Activated CD8-positive, alpha-beta memory T cell treated with anti-CD3 and anti-CD28 coated beads, Interleukin-2, amount 10 ng/mL, durations not matched to agents 7 days and 5 days (primary cell): ENCODE measurements around the gene DNPH1. TPM values are rescaled to one million over a fixed set of nuclear protein-coding genes. Genes with fewer than 3 reads are reported as not detected.

Experiments used
- ATAC-seq: fragments of 150-1000 bp; cut with Tn5 transposase; one replicate; pipeline ENCODE4 v1.10.0; 2021; ENCODE audit warnings: moderate library complexity
- CTCF ChIA-PET: fragments of 350-600 bp; sonication (Branson Sonifier 250); formaldehyde crosslinking; loops from one replicate; lab custom pipeline; 2021; ENCODE audit warnings: antibody characterized with exemption; lab: Charles Lee
- DNase-seq: peaks from one replicate; pipeline ENCODE4 v3.0.0-alpha.2; 2020
- H3K27ac Mint-ChIP-seq: one replicate; pipeline ENCODE4 v1.8.0; 2021; ENCODE audit warnings: mild to moderate bottlenecking, mixed read lengths
- H3K27me3 Mint-ChIP-seq: one replicate; pipeline ENCODE4 v1.8.0; 2021; ENCODE audit warnings: mixed read lengths
- H3K36me3 Mint-ChIP-seq: one replicate; pipeline ENCODE4 v1.8.0; 2021; ENCODE audit warnings: mild to moderate bottlenecking, mixed read lengths
- H3K4me1 Mint-ChIP-seq: one replicate; pipeline ENCODE4 v1.8.0; 2021; ENCODE audit warnings: mixed read lengths
- H3K4me3 Mint-ChIP-seq: one replicate; pipeline ENCODE4 v1.8.0; 2021; ENCODE audit warnings: mild to moderate bottlenecking, moderate library complexity, mixed read lengths
- H3K9me3 Mint-ChIP-seq: one replicate; pipeline ENCODE4 v1.8.0; 2022; ENCODE audit warnings: low read depth, mixed read lengths
- total RNA-seq, 2 experiments: library from RNA; stranded (reverse); gene quantifications; one replicate each; pipeline ENCODE4 v1.2.3, GENCODE V29; 2021

Gene DNPH1
- total RNA-seq, 2 experiments from 2014 or later: 54.0 to 60.0 TPM

DNA sequence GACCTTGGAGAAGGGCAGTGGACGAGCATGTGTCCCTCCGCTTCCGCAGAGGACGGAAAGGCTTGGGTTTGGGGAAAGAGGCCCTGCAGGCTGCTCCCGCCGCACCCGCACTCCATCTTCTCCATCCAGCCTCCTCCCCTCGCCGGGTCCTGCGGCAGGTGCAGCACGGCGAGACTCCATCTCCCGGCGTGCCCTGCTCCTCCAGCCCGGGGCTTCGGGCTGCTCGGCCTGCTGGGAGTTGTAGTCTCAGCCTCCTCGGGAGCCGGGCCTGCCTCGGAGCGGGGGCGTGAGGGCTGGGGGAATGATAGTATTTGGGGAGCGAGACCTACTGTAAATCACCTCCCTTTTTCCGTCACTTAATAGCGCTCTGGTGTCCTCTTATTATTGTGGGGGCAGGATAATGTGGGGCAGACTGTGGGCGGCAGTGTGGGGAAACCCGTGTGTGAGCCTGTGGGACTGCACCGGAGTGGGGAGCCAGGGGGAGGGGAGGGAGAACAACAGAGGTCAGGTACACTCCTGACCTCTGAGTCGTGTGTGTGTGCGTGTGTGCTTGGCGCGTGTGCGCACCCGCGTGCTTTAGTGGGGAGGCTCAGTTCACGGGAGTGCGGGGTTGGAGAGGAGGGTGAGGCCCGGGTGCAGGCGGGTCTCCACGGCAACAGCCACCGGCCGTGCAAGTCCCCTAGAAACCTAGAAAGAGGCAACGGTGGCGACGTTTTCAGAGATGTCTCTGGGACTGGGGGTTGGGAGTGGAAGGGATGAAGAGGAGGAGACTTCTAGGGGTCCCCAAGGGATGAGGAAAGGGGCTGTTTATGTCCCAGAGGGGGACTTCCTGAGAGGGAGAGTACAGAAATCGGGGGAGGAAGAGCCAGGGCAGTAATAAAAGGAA lies 18.1 kb upstream of the DNPH1 start:
- Mint-ChIP-seq H3K36me3 (no peaks in the 10 kb centered on the region), H3K27me3 (peaks cover 20% of the 10 kb centered on the region), H3K4me1 (peaks cover 25% of the 10 kb centered on the region), H3K4me3 (peak overlapping the region; percentile 74), H3K27ac (peak overlapping the region; percentile 66), H3K9me3 (no peaks in the 10 kb centered on the region)
- peak; percentile 99 for ATAC-seq
- CTCF ChIA-PET: interaction anchor here (1.0 to 4.6 kb wide), 3 partner anchors 11 to 259 kb away, joined by 4 to 27 read pairs (median 5); partner anchors contain the start of gene DNPH1
- DNase-seq: peak; percentile 91

DNA sequence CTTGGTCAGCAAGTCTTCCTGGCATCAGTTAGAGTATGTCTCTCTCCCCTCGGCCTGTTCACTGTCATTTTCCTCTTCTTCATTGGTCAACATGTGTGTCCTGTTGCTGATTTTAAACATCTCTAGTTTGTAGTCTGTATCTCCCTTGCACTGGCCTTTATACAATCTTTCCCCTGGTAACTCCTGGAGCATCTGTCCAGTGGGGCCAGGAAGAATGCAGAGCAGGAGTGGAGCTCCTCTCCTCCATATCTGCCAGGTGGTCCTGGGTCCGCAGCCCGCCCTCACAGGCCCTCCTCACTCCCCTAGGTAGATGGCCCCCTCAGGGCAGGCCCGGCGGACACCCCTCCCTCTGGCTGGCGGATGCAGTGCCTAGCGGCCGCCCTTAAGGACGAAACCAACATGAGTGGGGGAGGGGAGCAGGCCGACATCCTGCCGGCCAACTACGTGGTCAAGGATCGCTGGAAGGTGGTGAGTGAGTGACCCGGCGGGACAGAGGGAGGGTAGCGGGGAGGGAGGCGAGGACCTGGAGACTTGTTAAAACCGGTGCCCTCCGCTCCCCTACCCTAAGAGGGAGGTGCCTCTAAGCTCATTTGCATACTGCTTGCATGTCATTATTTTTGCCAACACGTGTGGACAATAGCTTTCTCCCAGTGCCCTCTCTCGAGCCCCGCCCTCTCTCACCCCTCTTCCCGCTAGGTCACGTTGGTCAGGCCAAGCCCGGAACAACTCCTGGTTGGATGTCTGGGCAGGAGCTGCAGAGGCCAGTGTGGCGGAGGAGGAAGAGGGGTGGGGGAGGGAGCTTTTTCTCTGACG lies 17.2 kb upstream of the DNPH1 start:
- no peak overlapping the region for H3K27ac Mint-ChIP-seq
- H3K27me3 Mint-ChIP-seq: peaks cover 22% of the 10 kb centered on the region
- H3K9me3 Mint-ChIP-seq: no peaks in the 10 kb centered on the region
- peaks cover 25% of the 10 kb centered on the region for H3K4me1 Mint-ChIP-seq
- no peaks in the 10 kb centered on the region for H3K36me3 Mint-ChIP-seq
- CTCF ChIA-PET: interaction anchor here (0.8 to 4.6 kb wide), 3 partner anchors 12 to 260 kb away, joined by 3 to 27 read pairs (median 4); partner anchors contain the start of gene DNPH1
- DNase-seq (no peak), ATAC-seq (peak; percentile 32)
- H3K4me3 Mint-ChIP-seq: peak overlapping the region; percentile 74

DNA sequence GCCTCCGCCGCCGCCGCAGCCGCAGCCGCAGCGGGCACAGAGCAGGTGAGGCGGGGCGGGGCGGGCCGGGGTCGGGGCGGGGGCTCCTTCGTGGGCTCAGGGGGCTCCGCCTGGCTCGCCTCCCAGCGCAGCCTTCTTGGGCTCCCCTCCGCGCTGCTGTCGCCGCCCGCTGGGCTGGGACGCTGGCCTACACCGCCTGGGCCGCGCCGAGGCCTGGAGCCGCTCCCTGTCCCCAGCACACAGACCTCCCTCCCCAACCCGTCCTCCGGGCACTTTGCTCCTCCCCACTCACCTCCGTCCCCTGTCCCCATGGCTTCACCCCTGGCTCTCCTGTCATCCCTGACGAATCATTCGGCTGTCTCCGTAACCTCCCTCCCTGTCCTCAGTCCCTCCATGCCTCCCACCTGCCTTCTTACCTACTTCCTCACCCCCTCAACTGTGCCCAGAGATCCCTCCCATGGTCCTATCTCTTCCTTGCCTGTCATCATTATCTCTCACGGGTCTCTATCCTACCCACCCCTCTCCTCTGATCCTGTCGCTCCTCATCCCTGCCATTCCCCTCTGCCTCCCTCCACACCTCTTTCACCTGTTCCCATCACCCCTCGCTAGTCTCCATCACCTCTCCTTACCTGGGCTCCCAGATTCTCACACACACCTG lies 14.5 kb upstream of the DNPH1 start:
- H3K27ac Mint-ChIP-seq: no peak overlapping the region
- H3K36me3 Mint-ChIP-seq: no peaks in the 10 kb centered on the region
- ATAC-seq: no peak
- peaks cover 3% of the 10 kb centered on the region for H3K9me3 Mint-ChIP-seq
- H3K4me1 Mint-ChIP-seq: peaks cover 21% of the 10 kb centered on the region
- peaks cover 28% of the 10 kb centered on the region for H3K27me3 Mint-ChIP-seq
- H3K4me3 Mint-ChIP-seq: no peak overlapping the region
- DNase-seq: no peak
- CTCF ChIA-PET: interaction anchor here (5.2 kb wide), 1 partner anchor 14 kb away, joined by 30 read pairs; the partner anchor contains the start of gene DNPH1

DNA sequence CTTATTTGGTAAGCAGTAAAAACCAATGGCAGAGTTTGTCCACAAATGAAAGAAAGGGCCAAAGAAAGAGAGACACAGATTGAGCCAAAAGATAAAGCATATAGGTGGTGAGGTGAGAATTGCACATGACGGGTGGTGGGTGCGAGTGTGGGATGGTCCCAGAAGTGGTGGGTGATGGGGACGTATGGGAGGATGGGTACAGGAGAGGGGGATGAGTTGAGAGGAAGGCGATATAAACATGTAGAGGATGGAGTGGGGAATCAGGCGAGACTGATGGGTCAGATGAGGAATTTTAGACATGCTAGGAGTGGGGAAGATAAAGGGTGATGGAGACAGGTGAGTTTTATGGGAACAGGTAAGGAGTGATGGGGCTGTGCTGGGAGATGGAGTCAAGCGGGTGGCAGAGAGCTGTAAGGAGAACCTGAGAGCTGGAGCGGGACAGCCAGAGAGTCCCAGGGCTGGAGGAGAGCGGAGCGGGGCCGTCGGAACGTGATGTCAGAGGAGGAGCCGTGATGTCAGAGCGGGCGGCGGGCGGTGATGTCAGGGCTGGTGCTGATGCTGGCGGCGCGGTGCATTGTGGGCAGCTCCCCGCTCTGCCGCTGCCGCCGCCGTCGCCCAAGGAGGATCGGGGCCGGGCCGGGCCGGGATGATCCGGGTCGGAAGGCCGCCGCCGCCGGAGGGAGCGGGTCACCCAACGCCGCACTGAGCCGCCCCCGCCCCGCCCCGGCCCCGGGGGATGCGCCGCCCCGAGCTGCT lies 13.8 kb upstream of the DNPH1 start, which contains the start of gene TTBK1:
Gene TTBK1 (plus strand): TSS at position 574 of the 756 bp plus-strand sequence. CDS start 3,180 bp downstream, outside the sequence.
- H3K9me3 Mint-ChIP-seq: peaks cover 3% of the 10 kb centered on the region
- DNase-seq (no peak), ATAC-seq (no peak)
- peaks cover 33% of the 10 kb centered on the region for H3K27me3 Mint-ChIP-seq
- no peak within 1 kb of the TSS for H3K27ac Mint-ChIP-seq
- H3K4me1 Mint-ChIP-seq: peaks cover 21% of the 10 kb centered on the region
- H3K4me3 Mint-ChIP-seq: no peak within 1 kb of the TSS
- no peaks in the 10 kb centered on the region for H3K36me3 Mint-ChIP-seq
- CTCF ChIA-PET: interaction anchor here (5.2 kb wide), 1 partner anchor 13 kb away, joined by 30 read pairs; the partner anchor contains the start of gene DNPH1

DNA sequence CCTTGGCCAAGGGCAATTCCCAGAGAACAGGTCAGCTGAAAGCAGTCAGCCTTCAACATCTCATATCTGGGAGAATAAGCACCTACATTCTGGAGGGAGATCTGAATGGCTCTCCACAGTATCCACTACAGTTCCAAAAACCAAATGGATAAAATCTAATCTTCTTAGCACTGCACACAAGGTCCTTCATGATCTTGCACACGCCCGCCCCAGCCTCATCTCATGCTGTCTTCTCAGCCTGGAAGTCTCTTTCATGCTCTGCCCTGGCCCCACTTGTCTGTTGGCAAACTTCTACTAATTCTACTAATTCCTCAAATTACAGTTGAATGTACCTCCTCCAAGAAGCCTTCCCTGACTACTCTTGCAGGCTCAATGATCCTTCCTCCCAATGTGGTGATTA lies 12.2 kb upstream of the DNPH1 start:
- no peak for ATAC-seq
- Mint-ChIP-seq H3K9me3 (peaks cover 3% of the 10 kb centered on the region), H3K27me3 (peaks cover 38% of the 10 kb centered on the region), H3K4me1 (peaks cover 10% of the 10 kb centered on the region), H3K27ac (no peak overlapping the region), H3K4me3 (no peak overlapping the region), H3K36me3 (no peaks in the 10 kb centered on the region)
- CTCF ChIA-PET: interaction anchor here (5.2 kb wide), 1 partner anchor 12 kb away, joined by 30 read pairs; the partner anchor contains the start of gene DNPH1
- no peak for DNase-seq

DNA sequence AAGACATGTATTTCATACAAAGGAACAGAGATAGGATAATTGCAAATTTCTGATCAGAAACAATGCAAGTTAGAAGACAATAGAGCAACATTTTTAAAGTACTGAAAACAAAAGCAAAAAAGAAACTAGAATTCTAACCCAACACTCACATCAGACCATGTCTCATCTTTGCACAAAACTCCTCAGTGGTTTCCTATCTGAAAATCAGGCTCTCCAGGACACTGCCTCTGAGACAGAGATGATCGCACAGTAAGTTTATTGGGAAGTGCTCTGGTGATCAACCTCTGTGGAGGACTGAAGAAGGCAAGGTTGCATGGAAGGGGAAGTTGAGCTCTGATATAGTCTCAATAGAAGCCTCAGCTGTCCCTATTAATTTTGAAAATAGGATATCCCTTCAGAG lies 11.7 kb upstream of the DNPH1 start:
- Mint-ChIP-seq H3K27me3 (peaks cover 41% of the 10 kb centered on the region), H3K36me3 (no peaks in the 10 kb centered on the region), H3K27ac (no peak overlapping the region), H3K4me3 (no peak overlapping the region), H3K4me1 (peaks cover 7% of the 10 kb centered on the region), H3K9me3 (peaks cover 3% of the 10 kb centered on the region)
- CTCF ChIA-PET: interaction anchor here (5.2 kb wide), 1 partner anchor 11 kb away, joined by 30 read pairs; the partner anchor contains the start of gene DNPH1
- no peak for DNase-seq
- peak; percentile 37 for ATAC-seq

DNA sequence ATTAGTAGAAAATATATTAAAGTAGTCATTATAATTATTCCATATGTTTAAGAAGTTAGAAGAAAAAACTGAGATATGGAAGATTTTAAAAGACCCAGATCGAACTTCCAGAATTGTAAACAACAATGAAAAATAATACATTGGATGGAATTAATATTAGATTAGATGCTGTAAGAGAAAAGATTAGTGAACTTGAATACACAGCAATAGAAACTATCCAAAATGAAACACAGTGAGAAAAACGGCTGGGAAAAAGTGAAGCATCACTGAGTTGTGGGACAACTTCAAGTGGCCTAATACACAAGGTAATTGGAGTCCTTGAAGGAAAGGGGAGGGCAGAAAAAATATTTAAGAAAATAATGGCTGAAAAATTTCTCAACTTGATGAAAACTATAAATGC lies 9.8 kb upstream of the DNPH1 start:
- CTCF ChIA-PET: interaction anchor here (1.7 kb wide), 1 partner anchor 10 kb away, joined by 22 read pairs; the partner anchor contains the start of gene DNPH1
- Mint-ChIP-seq H3K4me1 (peaks cover 7% of the 10 kb centered on the region), H3K36me3 (no peaks in the 10 kb centered on the region), H3K27me3 (peaks cover 41% of the 10 kb centered on the region), H3K9me3 (peaks cover 3% of the 10 kb centered on the region), H3K4me3 (no peak overlapping the region), H3K27ac (no peak overlapping the region)
- DNase-seq (no peak), ATAC-seq (no peak)

DNA sequence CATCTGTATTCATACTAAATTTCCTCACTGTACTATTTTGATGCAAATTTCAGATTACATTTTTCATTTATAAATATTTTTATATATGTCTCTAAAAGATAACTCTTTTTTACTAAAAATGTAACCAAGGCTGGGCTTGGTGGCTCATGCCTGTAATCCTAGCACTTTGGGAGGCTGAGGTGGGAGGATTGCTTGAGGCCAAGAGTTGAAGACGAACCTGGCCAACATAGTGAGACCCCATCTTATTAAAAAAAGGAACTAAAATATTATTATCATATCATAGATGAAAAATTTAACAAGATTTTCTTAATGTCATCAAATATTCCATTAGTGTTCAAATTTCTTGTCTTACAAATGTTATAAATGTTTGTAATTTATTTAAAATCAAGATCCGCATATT lies 6.6 kb upstream of the DNPH1 start:
- Mint-ChIP-seq H3K36me3 (no peaks in the 10 kb centered on the region), H3K9me3 (peaks cover 3% of the 10 kb centered on the region), H3K4me3 (no peak overlapping the region), H3K27me3 (peaks cover 38% of the 10 kb centered on the region), H3K4me1 (peaks cover 2% of the 10 kb centered on the region), H3K27ac (no peak overlapping the region)
- CTCF ChIA-PET: no interaction called here
- DNase-seq (no peak), ATAC-seq (no peak)

DNA sequence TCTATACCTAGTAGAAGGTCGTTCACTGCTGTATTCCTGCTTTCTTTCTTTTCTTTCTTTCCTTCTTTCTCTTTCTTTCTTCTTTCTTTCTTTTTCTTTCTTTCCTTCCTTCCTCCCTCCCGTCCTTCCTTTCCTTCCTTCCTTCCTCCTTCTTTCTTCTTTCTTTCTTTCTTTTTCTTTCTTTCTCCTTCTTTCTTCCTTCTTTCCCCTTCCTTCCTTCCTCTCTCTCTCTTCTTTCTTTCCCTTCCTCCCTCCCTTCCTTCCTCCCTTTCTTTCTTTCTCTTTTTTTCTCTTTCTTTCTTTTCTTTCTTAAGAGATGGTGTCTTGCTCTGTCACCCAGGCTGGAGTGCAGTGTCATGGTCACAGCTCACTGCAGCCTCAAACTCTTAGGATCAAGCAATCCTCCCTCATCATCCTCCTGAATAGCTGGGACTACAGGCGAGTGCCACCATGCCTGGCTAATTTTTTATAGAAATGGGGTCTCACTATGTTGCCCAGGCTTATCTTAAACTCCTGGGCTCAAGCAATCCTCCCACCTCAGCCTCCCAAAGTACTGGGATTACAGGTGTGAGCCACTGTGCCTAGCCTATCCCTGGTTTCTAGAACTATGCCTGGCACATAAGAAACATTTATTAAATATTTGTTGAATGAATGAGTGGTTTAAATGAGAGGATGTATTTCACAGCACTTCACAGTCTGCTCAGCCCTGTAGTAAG lies 2.6 kb upstream of the DNPH1 start:
- Mint-ChIP-seq H3K27me3 (peaks cover 15% of the 10 kb centered on the region), H3K9me3 (no peaks in the 10 kb centered on the region), H3K4me1 (peaks cover 22% of the 10 kb centered on the region), H3K27ac (no peak overlapping the region), H3K4me3 (no peak overlapping the region), H3K36me3 (no peaks in the 10 kb centered on the region)
- CTCF ChIA-PET: interaction anchor here (1.2 kb wide), 1 partner anchor 57 kb away, joined by 3 read pairs; no protein-coding TSS in a partner anchor
- DNase-seq: no peak
- ATAC-seq: no peak

DNA sequence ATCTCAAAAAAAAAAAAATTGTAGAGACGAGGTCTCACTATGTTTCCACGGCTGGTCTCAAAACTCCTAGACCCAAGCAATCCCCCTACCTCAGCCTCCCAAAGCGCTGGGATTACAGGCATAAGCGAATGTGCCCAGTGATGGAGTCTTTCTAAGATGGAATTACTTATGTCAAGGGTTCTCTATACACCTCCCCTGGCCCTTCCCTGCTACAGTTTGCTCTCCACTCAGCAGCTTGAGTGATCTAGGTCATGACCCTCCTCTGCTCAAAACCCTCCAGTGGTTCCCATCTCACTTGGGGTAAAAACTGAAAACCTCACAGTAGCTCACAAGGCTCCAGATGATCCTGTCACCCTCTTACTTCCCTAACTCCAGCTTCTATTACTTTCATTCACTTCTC lies 1.8 kb upstream of the DNPH1 start:
- Mint-ChIP-seq H3K4me3 (no peak overlapping the region), H3K27me3 (peaks cover 12% of the 10 kb centered on the region), H3K27ac (no peak overlapping the region), H3K4me1 (peaks cover 28% of the 10 kb centered on the region), H3K36me3 (peaks cover 4% of the 10 kb centered on the region), H3K9me3 (no peaks in the 10 kb centered on the region)
- DNase-seq (no peak), ATAC-seq (no peak)
- CTCF ChIA-PET: interaction anchor here (1.2 to 3.0 kb wide), 3 partner anchors 11 to 56 kb away, joined by 3 to 30 read pairs (median 13); partner anchors contain the start of gene TTBK1

DNA sequence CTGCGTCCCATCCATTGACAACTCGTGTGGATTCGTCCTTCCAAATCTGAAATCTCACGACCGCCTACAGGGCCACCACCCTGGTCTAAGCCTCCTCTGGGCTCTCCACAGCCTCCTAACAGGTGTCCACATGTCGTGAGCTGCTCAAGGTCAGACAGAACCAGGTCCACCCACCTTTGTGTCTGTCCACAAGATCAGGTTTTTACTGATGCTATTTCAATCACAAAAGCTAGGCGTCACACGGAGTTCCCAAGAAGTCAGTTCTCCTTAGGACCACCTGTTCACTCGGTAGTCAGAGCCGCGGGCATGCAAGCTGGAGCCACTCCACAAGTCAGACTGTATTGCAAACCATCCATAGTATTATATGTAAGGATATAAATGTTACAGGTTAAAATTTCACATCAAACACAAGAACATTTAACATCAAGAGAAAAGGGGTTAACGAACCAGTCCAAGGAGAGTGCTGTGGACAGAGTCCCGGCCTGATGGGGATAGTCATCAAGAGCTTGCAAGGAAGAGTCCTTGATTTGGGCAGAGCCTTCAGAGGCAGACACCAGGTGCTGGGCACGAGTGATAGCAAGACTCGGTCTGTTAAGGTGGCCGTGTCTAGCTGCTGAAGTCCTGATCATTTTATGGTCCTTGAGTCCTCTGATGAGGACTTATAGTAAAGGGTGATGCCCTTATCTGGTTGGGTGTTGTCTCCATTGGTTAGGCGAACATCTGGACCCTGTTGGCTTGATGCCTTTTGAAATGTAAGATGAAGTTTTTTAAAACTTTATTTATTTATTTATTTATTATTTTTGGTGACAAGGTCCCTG lies 731 bp upstream of the DNPH1 start:
- H3K9me3 Mint-ChIP-seq: no peaks in the 10 kb centered on the region
- DNase-seq: no peak
- H3K36me3 Mint-ChIP-seq: peaks cover 4% of the 10 kb centered on the region
- H3K4me3 Mint-ChIP-seq: peak overlapping the region; percentile 84
- H3K27me3 Mint-ChIP-seq: peaks cover 12% of the 10 kb centered on the region
- H3K27ac Mint-ChIP-seq: peak overlapping the region; percentile 75
- ATAC-seq: no peak
- H3K4me1 Mint-ChIP-seq: peaks cover 37% of the 10 kb centered on the region
- CTCF ChIA-PET: interaction anchor here (1.0 to 3.6 kb wide), 23 partner anchors 8 to 287 kb away, joined by 3 to 30 read pairs (median 6); partner anchors contain the start of genes CUL7, POLR1C, SRF and TTBK1
